Vagina (tissue), 2 donors: ENCODE results near the gene TRIM10.

Experiments used
- CTCF ChIP-seq, 3 experiments: fragments of 450-650 bp in 2 of 3; fragments of 200-600 bp in 1 of 3; sonication (generic) in 1 of 3; IDR thresholded peaks; one replicate each; pipeline ENCODE4 v1.5.1; 2017 to 2019; ENCODE audit warnings: antibody characterized with exemption in 3 of 3, mild to moderate bottlenecking in 2 of 3, moderate library complexity in 2 of 3
- POLR2A ChIP-seq, 2 donors: fragments of 450-650 bp; IDR thresholded peaks; one replicate each; pipeline ENCODE4 v1.6.1; 2017; ENCODE audit warnings: antibody characterized with exemption in 2 of 2, mild to moderate bottlenecking in 2 of 2, moderate library complexity in 2 of 2

GRCh38 chr6:30204116-30204515 is 43.1 kb upstream of the TRIM10 start:
- TF ChIP-seq POLR2A (IDR thresholded peaks at IDR 0.05) (no peak), CTCF (IDR thresholded peaks at IDR 0.05) (no peak)
